CMK (cell line): Measurements from ENCODE around the gene ECE2.

Experiments used
- DNase-seq: peaks from one replicate; pipeline ENCODE4 v3.0.0-alpha.2; 2010; ENCODE audit warnings: low read depth

The ECE2 gene

DNA sequence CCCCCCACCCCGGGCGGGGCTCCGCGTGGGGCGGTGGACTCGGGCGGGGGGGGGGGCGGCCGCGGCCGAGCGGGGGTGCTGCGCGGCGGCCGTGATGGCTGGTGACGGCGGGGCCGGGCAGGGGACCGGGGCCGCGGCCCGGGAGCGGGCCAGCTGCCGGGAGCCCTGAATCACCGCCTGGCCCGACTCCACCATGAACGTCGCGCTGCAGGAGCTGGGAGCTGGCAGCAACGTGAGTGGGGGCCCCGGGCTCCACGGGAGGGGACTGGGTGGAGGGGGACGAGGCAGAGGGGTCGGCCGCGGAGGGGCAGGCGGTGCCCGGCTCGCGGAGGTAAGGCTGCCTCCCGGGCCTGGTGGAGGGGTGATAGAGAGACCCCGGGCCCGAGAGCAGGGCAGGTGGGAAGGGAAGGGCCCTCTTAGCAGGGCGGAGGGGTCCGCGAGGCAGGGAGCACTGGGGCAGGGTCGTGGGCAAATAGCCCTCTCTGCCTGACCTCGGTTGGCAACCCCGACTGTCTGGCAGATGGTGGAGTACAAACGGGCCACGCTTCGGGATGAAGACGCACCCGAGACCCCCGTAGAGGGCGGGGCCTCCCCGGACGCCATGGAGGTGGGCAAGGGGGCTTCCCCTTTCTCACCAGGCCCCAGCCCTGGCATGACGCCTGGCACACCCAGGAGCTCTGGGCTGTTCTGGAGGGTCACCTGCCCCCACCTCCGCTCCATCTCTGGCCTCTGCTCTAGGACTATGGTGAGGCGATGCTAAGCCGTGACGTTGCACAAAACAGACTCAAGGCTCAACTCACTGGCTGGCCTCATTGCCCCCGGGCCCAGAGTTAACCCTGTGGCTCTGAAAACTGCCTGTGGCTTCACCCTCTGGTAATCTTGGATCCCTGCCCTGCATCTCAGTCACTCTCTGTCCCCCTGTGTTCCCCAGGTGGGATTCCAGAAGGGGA lies at the start of gene ECE2:
Gene ECE2 (plus strand): TSS at position 62 of the 950 bp plus-strand sequence. CDS start 132 bp downstream, at position 194.
- no peak for DNase-seq

DNA sequence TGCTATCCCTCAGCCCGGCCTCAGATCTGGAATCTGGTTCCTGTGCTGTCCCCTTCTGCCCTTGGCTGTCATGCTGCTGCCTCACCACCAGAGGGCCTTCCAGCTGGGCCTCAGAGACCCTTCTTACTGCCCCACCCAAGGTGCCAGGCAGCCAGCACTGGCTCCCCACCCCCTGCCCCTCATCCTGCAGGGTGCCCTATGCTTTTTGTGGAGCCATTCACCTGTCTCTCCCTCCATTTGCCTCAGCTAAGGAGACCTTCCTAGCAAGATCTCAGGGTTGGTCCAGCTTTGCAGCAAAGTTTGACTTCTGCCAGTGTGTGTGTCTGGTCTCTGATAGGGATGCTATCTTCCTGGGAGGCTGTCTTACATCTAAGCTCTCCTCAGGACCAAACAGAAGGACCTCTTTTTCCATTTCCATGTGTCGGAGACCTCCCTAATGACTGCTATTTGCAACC lies 48.3 kb upstream of the ECE2 start:
- no peak for DNase-seq

DNA sequence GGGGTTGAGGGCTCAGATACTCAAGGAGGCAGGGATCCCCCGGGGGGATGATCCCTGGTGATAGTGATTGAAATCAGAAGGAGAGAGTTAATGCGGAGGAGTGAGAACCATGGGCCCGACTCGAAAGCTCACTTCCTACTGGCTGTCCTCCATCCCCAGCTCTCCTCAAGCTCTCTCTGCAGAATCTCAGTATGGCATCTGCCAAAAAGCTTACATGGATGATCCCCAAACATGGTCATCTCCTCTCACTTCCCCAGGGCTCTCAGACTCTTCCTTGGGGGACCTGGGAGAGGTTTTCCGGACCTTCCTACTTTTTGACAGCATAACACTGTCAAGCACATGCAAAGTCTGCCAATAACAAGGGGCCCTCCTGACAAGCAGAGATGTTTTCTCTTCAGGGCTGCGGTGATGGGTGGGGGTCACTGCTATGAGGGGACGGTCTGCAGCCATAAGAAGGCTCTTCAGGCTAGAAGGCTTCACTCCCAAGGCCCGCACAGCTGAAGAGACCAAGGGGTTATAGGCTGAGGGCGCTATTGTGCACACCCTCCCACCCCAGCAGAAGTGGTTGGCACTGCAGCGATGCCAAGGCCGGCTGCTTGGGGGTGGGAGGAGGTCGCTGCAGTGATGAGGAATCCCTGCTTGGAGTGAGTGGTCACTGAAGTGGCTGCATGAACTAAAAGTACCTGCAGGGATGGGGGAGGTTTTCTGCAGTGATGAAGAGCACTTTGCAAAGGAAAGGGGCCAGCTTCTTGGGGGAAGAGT lies 47.3 kb upstream of the ECE2 start:
- DNase-seq: no peak

DNA sequence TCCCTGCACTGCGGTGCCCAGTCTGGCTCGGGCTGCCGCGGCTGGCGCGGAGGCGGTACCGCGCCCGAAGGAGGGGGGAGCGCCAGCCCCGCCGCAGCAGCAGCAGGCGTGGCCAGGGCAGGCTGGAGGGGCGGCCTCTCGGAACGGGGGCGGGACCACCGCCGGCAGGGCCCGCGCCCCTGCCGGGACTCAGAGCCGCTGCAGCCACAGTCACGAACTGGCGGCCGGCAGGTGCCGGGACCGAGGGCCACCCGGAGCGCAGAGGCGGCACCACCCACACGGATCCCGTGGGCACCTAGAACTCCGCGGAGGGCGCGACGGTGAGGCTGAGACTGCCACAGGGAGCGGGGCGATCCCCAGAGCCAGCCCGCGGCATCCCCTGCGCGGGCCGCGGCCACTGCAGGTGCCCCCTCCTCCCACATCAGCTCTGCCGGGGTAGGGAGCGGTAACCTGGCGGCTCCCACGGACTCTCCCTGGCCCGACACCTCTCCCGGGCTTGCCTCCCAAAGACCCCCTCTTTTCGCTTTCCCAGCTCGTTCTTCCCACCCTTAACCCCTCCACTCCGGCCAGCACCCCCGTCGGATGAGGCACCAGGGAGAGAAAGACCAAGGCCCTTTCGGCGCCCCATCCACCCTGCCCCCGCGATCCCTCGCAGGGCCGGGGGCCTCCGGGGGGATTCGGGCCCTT lies 46.3 kb upstream of the ECE2 start, which contains the start of gene VWA5B2:
Gene VWA5B2 (plus strand): TSS at position 192 of the 687 bp plus-strand sequence. CDS start 944 bp downstream, outside the sequence.
- DNase-seq: no peak

DNA sequence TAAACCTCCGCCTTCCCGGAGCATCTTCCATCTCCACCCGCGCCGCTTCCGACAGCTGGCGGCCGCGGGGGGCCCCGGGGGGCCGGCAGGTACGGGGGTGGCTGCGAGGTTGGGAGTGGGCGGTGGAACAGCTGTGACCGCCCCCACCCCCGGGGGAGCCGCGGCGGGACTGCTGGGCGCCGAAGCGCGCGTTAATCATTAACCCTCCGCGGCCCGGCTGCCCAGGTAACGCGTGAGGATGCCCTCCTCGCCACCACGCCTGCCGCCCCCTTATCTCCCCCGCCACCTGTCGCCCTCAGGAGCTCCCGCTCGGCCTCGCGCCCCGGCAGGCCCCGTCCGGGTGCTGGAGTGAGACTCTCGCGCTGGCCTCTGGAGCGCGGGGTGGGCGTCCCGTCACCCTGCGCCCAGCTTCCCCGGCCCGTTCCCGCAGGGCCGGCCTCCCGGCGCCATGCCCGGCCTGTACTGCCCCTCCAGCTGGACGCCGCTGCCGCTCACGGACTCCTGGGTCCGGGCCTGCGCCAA lies 45.7 kb upstream of the ECE2 start:
- DNase-seq: no peak

DNA sequence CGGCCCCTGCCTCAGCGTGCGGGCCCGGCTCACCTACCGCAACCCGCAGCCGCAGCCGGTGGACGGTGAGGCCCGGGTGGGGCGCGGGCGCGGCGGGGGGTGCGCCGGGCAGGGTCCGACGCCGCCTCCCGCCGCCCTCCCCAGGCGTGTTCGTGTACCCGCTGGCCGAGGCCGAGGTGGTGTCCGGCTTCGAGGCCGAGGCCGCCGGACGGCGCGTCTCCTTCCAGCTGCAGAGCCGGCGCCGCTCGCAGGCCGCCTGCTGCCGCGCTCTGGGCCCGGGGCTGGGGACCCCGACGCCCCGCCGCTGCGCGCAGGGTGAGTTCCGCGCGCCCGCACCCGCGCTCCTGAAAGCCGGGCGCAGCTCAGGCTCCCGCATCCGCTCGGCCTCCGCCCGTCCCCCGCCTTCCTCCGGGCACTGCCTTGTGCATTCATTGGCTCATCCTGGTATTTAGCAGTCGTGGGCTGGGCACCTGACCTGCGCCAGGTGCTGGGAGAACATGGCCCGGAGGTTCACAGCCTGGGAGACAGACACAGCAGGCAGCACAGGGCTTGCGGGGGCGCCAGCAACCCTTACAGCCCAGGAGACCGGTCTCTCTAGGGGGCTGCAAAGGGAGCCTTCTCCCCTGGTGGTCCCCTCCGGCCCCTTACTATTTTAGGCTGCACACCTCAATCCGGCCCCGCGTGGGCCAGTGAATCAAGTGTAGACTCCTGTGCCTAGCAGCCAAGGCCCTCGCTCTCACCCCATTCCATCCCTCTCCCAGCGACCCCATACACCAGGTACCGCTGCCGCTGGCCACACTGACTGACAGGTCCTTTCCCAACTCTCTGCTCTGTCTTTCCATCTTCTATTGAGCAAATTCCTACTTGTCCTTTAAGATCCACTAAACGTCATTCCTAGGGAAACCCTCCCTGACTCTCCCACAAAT lies 45.0 kb upstream of the ECE2 start:
- no peak for DNase-seq

DNA sequence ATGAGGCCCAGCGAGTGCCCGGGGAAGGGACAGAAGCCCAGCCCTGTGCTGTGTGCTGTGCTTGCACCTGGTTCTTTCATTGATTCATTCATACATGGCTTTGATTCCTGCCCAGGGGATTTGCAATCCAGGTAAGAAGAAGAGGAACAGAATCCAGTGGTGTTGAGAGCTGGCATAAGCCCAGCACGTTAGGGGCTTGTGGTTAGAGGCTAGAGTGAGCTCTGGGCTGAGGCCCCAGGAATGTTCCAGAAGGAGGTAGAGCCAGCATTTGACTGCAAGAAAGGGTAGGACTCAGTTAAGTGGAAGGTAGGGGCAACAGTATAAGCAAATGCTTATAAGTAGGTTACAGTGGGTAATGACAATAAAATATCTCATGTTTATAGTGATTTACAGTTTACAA lies 44.2 kb upstream of the ECE2 start:
- DNase-seq: no peak

DNA sequence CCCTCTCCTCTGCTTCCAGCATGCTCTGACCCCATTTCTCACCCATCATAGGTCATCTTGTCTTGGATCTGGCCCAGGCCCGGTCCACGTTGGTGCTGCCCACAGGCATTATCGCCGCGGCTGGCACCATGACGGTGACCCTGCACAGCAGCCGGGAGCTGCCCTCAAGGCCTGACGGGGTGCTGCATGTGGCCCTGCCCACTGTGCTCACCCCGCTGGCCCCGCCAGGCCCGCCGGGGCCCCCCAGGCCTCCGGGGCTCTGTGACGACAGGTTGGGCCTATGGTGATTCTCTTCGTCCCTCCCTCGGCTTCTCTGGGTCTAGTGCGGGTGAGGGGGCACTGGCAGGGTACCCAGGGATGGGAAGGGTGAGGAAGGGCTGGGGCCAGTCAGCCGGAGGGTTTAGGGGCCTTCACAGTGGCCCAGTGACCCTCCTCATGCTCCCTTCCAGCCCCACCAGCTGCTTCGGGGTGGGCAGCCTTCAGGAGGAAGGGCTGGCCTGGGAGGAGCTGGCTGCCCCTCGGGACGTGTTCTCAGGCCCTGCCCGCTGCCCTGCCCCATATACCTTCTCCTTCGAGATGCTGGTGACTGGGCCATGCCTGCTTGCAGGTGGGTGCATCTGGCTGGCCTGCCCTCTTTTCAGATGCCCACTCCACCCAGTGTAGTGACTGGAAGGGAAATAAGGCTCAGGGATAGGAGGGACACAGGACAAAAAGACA lies 42.5 kb upstream of the ECE2 start:
- DNase-seq: no peak

DNA sequence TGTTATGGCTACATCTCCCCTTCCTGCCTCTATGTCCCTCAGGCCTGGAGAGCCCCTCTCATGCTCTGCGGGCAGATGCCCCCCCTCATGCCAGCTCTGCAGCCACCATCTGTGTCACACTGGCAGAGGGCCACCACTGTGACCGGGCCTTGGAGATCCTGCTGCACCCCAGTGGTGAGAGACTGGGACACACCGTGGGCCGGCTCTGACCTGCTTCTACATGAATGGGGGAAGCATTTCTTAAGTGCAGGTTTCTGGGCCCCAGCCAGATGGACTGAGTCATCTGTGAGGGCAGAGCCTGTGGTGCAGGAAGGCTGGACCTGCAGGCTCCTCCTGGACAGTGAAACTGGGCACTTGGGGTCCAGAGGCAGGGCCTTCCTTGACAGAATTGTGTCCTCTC lies 41.6 kb upstream of the ECE2 start:
- DNase-seq: no peak

DNA sequence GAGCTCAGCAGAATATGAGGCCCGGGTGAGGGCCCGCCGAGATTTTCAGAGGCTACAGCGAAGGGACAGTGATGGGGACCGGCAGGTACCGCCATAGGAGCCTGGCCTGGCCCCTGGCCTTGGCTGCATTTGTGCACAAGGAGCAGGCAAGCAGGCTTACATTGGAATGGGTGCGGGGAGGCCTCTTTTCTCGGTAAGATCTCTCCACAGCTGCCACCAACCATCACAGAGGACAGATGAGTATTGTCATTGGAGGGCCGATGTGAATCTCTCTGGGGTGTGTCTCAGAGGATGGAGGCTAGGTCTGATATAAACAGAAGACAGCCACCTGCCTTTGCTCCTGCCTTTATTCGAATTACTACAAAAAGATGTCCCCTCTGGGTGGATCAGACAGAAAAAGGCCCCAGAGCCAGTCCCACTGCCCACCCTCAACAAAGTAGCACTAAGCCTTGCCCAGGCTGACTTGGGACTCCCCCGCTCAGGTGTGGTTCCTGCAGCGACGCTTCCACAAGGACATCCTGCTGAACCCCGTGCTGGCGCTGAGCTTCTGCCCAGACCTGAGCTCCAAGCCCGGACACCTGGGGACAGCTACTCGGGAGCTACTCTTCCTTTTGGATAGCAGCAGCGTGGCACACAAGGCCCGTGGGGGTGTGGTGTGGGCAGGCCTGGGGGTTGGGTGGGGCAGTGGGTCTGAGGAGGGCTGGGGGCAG lies 41.0 kb upstream of the ECE2 start:
- no peak for DNase-seq

DNA sequence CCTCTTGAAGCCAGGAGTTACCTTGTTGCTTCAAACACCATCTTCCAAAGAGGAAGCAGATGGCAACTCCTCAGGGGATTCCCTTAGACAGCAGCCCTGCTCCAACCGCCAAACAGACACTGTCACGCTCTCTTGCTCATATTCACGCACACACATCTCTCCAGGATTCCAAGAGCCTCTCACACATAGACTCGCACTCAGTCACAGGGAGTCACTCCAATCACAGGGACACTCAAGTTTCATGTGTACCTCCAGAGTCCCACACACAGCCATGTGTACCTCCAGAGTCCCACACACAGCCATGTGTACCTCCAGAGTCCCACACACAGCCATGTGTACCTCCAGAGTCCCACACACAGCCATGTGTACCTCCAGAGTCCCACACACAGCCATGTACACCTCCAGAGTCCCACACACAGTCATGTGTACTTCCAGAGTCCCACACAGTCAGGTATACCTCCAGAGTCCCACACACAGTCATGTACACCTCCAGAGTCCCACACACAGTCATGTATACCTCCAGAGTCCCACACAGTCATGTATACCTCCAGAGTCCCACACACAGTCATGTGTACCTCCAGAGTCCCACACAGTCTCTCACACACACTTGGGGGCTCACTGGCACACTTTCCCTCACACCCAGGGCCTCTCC lies 40.3 kb upstream of the ECE2 start:
- DNase-seq: no peak

DNA sequence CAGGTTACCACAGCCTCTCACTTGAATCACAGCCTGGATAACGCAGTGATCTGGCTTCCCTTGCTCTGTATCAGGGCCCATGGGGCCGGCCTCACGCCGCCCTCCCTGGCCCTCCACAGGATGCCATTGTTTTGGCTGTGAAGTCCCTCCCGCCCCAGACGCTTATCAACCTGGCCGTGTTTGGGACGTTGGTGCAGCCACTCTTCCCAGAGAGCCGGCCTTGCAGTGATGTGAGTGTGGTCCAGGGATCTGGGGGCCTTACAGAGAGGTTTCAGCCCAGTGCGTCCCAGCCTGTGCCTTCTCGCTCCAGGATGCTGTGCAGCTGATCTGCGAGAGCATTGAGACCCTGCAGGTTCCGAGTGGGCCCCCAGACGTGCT lies 39.8 kb upstream of the ECE2 start:
- no peak for DNase-seq

DNA sequence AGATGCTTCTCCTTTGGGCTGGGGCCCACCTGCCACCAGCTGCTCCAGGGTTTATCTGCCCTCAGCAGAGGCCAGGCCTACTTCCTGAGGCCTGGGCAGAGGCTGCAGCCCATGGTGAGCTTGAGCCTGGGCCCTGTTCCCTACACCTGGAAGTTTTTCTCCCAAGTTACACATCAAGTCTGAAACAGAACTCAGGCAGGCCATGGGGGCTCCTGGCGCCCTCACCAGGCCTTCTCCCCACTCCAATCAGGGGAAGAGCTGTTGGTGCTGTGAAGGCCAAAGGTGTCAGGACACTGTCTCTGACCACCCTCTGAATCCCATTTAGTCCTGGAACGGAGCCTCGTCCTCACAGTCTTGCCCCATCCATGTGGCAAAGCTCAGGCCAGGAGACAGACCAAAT lies 39.2 kb upstream of the ECE2 start:
- DNase-seq: no peak

DNA sequence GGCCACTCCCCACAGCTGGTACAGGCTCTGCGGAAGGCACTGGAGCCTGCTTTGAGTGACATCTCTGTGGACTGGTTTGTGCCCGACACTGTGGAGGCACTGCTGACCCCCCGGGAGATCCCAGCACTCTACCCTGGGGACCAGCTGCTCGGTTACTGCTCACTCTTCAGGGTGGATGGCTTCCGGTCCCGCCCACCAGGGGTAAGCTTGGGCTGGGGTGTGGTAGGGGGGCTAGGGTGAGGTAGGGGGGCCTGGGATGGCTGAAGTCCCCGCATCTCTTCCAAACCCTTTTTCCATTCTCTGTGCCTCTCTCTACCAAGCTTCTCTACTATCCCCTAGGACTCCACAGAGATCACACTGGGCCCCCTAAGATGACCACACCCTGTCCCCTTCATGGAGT lies 38.6 kb upstream of the ECE2 start:
- DNase-seq: no peak

DNA sequence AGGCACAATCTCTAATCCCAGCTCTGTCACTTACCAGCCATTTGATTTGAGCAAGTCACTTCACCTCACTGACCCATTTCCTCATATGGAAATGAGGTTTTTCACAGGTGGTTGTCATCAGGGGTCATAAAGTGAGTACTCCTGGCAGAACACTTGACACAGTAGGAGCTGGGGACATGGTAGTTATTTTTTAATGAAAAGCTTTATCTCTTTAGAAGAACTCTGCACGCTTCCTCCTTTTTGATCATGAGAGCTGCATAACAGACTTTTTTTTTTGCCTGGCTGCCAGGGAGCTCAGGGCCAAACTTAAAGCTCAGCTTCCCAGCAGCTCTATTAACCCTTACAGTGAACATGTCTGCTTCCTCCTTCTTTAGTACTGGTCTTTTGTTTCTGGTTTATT lies 38.0 kb upstream of the ECE2 start:
- DNase-seq: no peak

DNA sequence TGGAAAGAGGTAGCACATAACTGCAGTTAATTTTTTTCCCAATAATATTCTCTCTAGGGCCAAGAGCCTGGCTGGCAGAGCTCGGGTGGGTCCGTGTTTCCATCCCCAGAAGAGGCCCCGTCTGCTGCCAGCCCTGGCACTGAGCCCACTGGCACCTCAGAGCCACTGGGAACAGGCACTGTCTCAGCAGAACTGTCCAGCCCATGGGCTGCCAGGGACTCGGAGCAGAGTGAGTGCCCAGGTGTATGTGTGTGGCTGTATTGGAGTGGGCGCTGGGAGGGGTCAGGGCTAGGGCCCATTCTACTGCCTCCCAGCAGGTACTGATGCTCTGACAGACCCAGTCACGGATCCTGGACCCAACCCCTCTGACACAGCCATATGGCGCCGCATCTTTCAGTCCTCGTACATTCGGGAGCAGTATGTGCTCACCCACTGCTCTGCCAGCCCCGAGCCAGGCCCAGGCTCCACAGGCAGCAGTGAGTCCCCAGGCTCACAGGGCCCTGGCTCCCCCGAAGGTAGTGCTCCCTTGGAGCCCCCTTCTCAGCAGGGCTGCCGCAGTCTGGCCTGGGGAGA lies 37.5 kb upstream of the ECE2 start:
- DNase-seq: no peak

DNA sequence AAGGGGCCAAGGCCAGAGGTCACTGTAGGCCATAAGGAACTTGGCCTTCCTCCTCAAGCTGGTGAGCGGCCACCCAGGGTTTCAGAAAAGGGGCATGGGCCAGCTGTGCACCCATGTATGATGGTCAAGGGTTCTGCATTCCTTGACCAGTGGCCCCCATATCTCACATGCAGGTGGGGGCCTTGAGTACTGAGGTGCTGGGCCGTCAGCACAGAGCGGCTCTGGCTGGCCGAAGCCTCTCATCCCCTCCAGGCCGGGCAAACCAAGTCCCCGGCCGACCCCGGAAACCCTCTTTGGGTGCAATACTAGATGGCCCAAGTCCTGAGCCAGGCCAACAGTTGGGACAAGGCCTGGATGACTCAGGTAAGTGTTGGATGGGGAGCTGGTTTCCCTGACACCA lies 36.6 kb upstream of the ECE2 start:
- DNase-seq: no peak

DNA sequence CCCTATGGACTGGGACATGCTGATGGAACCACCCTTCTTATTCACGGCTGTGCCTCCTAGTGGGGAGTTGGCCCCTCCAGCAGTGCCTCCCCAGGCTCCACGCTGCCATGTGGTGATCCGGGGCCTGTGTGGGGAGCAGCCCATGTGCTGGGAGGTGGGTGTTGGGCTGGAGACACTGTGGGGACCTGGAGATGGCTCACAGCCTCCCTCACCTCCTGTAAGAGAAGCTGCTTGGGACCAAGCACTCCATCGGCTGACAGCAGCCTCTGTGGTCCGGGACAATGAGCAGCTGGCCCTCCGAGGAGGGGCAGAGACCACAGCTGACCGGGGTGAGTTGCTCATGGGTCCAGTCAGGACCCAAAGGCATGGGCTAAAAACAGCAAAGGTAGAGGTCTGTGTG lies 36.1 kb upstream of the ECE2 start:
- DNase-seq: no peak
